Cardiac muscle cell (in vitro differentiated cells and primary cell): ENCODE measurements around the gene PTDSS2. TPM values are rescaled to one million over a fixed set of nuclear protein-coding genes. Genes with fewer than 3 reads are reported as not detected.

Experiments
- DNase-seq, 2 donors: peaks; one replicate each; pipeline versions ENCODE4 v3.0.0 to v3.0.0-alpha.2; 2010 to 2017; ENCODE audit warnings: low read depth in 1 of 2, low spot score in 1 of 2
- H3K27ac ChIP-seq: fragments of 200-600 bp; sonication (generic); 2 replicates; pipeline ENCODE4 v1.5.1; 2016
- H3K27me3 ChIP-seq: fragments of 200-600 bp; sonication (generic); 2 replicates; pipeline ENCODE4 v1.6.0; 2016; ENCODE audit warnings: control low read depth
- H3K36me3 ChIP-seq: fragments of 200-600 bp; sonication (generic); 2 replicates; pipeline ENCODE4 v1.5.1; 2016; ENCODE audit warnings: control low read depth
- H3K4me1 ChIP-seq: fragments of 200-600 bp; sonication (generic); 2 replicates; pipeline ENCODE4 v1.8.1; 2017; ENCODE audit warnings: low read depth, mild to moderate bottlenecking, mixed run types
- H3K4me3 ChIP-seq: fragments of 200-600 bp; sonication (generic); 2 replicates; pipeline ENCODE4 v1.5.1; 2016; ENCODE audit warnings: mild to moderate bottlenecking
- H3K9me3 ChIP-seq: fragments of 200-600 bp; sonication (generic); 2 replicates; pipeline ENCODE4 v1.5.1; 2017; ENCODE audit warnings: low read depth, mild to moderate bottlenecking, control low read depth
- CTCF ChIP-seq: IDR thresholded peaks from 2 replicates; pipeline ENCODE4 v1.5.1; 2012; ENCODE audit warnings: low read depth, mild to moderate bottlenecking, low read length
- polyA plus RNA-seq: library from polyadenylated mRNA; unstranded; fragments of >200 nt; fragmentation: Nextera tagmentation; extraction: Ambion mirVana; gene quantifications from 2 replicates; pipeline ENCODE4 v1.2.1, GENCODE V29; 2016
- total RNA-seq: library from RNA; depleted of rRNA; stranded (reverse); fragments of >200 nt; gene quantifications from 2 replicates; pipeline ENCODE4 v1.2.3, GENCODE V29; 2016

Gene PTDSS2
- total and polyA plus RNA-seq, 2 experiments from 2014 or later, result 69.6 to 202 TPM

DNA sequence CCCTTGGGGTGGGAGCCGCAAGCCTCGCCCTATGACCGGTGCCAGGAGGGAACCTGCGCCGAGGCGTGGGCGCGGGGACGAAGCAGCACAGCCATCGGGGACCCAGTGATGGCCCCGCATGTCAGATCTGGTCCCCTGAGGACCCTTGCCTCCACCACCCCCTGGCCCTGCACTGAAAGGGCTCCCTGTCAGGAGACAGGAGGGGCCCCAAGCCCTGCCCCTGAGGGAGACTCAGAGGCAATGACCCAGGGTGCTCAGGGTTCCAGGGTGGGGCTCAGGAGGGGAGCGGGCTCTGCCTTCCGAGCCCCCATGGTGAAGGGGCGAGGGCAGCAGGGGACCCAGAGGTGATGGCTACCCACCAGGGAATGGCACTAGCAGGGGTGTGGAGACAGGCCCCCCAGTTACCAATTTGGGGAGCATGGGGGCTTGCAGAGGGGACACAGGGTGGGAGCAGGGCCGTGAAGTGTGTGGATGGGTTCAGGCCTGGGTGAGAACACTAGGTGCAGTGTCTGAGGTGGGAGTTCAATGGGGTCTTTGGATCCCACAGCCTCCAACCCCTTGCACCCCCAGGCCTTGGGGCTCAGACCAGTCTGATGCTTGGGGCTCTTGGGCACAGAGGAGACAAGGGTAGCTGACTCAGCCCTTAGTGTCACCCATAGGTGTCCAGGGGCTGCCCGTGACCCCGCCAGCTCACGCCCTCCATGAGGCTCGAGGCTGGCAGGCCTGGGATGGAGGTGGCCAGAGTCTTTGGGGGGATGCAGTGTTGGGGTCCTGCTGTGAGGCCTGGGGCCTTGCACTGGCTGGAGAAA, 87.7 kb downstream of the PTDSS2 start:
- Histone ChIP-seq H3K27me3 (no peaks in the 10 kb centered on the region), H3K4me1 (peaks cover 12% of the 10 kb centered on the region), H3K9me3 (no peaks in the 10 kb centered on the region), H3K27ac (no peak overlapping the region), H3K4me3 (peak overlapping the region; percentile 18), H3K36me3 (no peaks in the 10 kb centered on the region)
- DNase-seq, result no peak
- no peak for TF ChIP-seq CTCF

GRCh38 chr11:538431-539051, 88.5 kb downstream of the PTDSS2 start:
- H3K4me1 ChIP-seq, result peaks cover 12% of the 10 kb centered on the region
- no peak overlapping the region for H3K4me3 ChIP-seq
- no peak for TF ChIP-seq CTCF
- no peaks in the 10 kb centered on the region for H3K27me3 ChIP-seq
- DNase-seq, result no peak
- H3K9me3 ChIP-seq, result no peaks in the 10 kb centered on the region
- H3K27ac ChIP-seq, result no peak overlapping the region
- no peaks in the 10 kb centered on the region for H3K36me3 ChIP-seq

GRCh38 chr11:539971-540481, 89.9 kb downstream of the PTDSS2 start:
- Histone ChIP-seq H3K27me3 (no peaks in the 10 kb centered on the region), H3K27ac (no peak overlapping the region), H3K36me3 (no peaks in the 10 kb centered on the region), H3K4me1 (peaks cover 5% of the 10 kb centered on the region), H3K9me3 (no peaks in the 10 kb centered on the region), H3K4me3 (no peak overlapping the region)
- DNase-seq, result no peak
- TF ChIP-seq CTCF, result no peak

Other genes starting within 250 kb of the PTDSS2 start
- 26.8 and 30.6 TPM in 2 replicates for gene BET1L, start 242.9 kb upstream of the PTDSS2 start, total RNA-seq
- 44.9 and 62.0 TPM in 2 replicates for gene BET1L, start 242.9 kb upstream of the PTDSS2 start, polyA plus RNA-seq
- gene RIC8A, start 242.6 kb upstream of the PTDSS2 start, total RNA-seq, result 84.3 and 102 TPM in 2 replicates
- 75.6 and 81.5 TPM in 2 replicates for gene RIC8A, start 242.6 kb upstream of the PTDSS2 start, polyA plus RNA-seq
- gene SIRT3, start 213.9 kb upstream of the PTDSS2 start, total RNA-seq, result 44.9 and 53.6 TPM in 2 replicates
- 46.1 and 47.7 TPM in 2 replicates for gene SIRT3, start 213.9 kb upstream of the PTDSS2 start, polyA plus RNA-seq
- gene PSMD13, start 213.3 kb upstream of the PTDSS2 start, total RNA-seq, result 96.3 and 98.4 TPM in 2 replicates
- gene PSMD13, start 213.3 kb upstream of the PTDSS2 start, polyA plus RNA-seq, result 167 and 175 TPM in 2 replicates
- gene NLRP6, start 171.9 kb upstream of the PTDSS2 start, total RNA-seq, result not detected in 2 replicates
- gene NLRP6, start 171.9 kb upstream of the PTDSS2 start, polyA plus RNA-seq, result not detected in 2 replicates
- 29.9 and 88.7 TPM in 2 replicates for gene PGGHG, start 161.2 kb upstream of the PTDSS2 start, total RNA-seq
- 33.1 and 42.4 TPM in 2 replicates for gene PGGHG, start 161.2 kb upstream of the PTDSS2 start, polyA plus RNA-seq
- not detected in 2 replicates for gene IFITM5, start 150.8 kb upstream of the PTDSS2 start, total RNA-seq
- gene IFITM5, start 150.8 kb upstream of the PTDSS2 start, polyA plus RNA-seq, result 0.41 TPM in 1 of 2 replicates, not detected in the other
- 71.6 and 84.8 TPM in 2 replicates for gene IFITM2, start 142.5 kb upstream of the PTDSS2 start, total RNA-seq
- gene IFITM2, start 142.5 kb upstream of the PTDSS2 start, polyA plus RNA-seq, result 267 and 368 TPM in 2 replicates
- gene IFITM1, start 136.2 kb upstream of the PTDSS2 start, total RNA-seq, result 47.2 and 68.9 TPM in 2 replicates
- 74.3 and 154 TPM in 2 replicates for gene IFITM1, start 136.2 kb upstream of the PTDSS2 start, polyA plus RNA-seq
- gene IFITM3, start 129.4 kb upstream of the PTDSS2 start, total RNA-seq, result 108 and 137 TPM in 2 replicates
- gene IFITM3, start 129.4 kb upstream of the PTDSS2 start, polyA plus RNA-seq, result 498 and 585 TPM in 2 replicates
- gene B4GALNT4, start 80.8 kb upstream of the PTDSS2 start, total RNA-seq, result 77.4 and 94.4 TPM in 2 replicates
- 35.8 and 44.1 TPM in 2 replicates for gene B4GALNT4, start 80.8 kb upstream of the PTDSS2 start, polyA plus RNA-seq
- 0.09 and 0.70 TPM in 2 replicates for gene PKP3, start 56.1 kb upstream of the PTDSS2 start, total RNA-seq
- gene PKP3, start 56.1 kb upstream of the PTDSS2 start, polyA plus RNA-seq, result 0.57 TPM in 1 of 2 replicates, not detected in the other
- 45.6 and 69.5 TPM in 2 replicates for gene SIGIRR, start 35.3 kb upstream of the PTDSS2 start, total RNA-seq
- gene SIGIRR, start 35.3 kb upstream of the PTDSS2 start, polyA plus RNA-seq, result 35.7 and 46.8 TPM in 2 replicates
- gene ANO9, start 8.3 kb upstream of the PTDSS2 start, total RNA-seq, result 0.51 TPM in 1 of 2 replicates, not detected in the other
- gene ANO9, start 8.3 kb upstream of the PTDSS2 start, polyA plus RNA-seq, result 0.23 and 1.2 TPM in 2 replicates
- gene RNH1, start 57.0 kb downstream of the PTDSS2 start, total RNA-seq, result 149 and 186 TPM in 2 replicates
- gene RNH1, start 57.0 kb downstream of the PTDSS2 start, polyA plus RNA-seq, result 157 and 176 TPM in 2 replicates
- gene HRAS, start 85.3 kb downstream of the PTDSS2 start, total RNA-seq, result 49.6 and 63.1 TPM in 2 replicates
- 60.0 and 97.8 TPM in 2 replicates for gene HRAS, start 85.3 kb downstream of the PTDSS2 start, polyA plus RNA-seq
- gene LRRC56, start 87.2 kb downstream of the PTDSS2 start, total RNA-seq, result 2.6 and 4.5 TPM in 2 replicates
- 2.5 and 3.4 TPM in 2 replicates for gene LRRC56, start 87.2 kb downstream of the PTDSS2 start, polyA plus RNA-seq
- 12.3 and 21.1 TPM in 2 replicates for gene LMNTD2, start 110.5 kb downstream of the PTDSS2 start, total RNA-seq
- 18.4 and 18.8 TPM in 2 replicates for gene LMNTD2, start 110.5 kb downstream of the PTDSS2 start, polyA plus RNA-seq
- gene RASSF7, start 110.7 kb downstream of the PTDSS2 start, total RNA-seq, result 47.8 and 49.5 TPM in 2 replicates
- 49.6 and 66.7 TPM in 2 replicates for gene RASSF7, start 110.7 kb downstream of the PTDSS2 start, polyA plus RNA-seq
- gene PHRF1, start 126.2 kb downstream of the PTDSS2 start, total RNA-seq, result 36.4 and 48.0 TPM in 2 replicates
- 17.8 and 22.8 TPM in 2 replicates for gene PHRF1, start 126.2 kb downstream of the PTDSS2 start, polyA plus RNA-seq
- 17.7 and 24.7 TPM in 2 replicates for gene IRF7, start 165.7 kb downstream of the PTDSS2 start, total RNA-seq
- 13.0 and 17.0 TPM in 2 replicates for gene IRF7, start 165.7 kb downstream of the PTDSS2 start, polyA plus RNA-seq
- gene CDHR5, start 174.7 kb downstream of the PTDSS2 start, total RNA-seq, result 0.18 TPM in 1 of 2 replicates, not detected in the other
- 0.27 and 0.60 TPM in 2 replicates for gene CDHR5, start 174.7 kb downstream of the PTDSS2 start, polyA plus RNA-seq
- gene SCT, start 176.9 kb downstream of the PTDSS2 start, total RNA-seq, result 4.3 and 4.4 TPM in 2 replicates
- gene SCT, start 176.9 kb downstream of the PTDSS2 start, polyA plus RNA-seq, result 8.9 and 18.8 TPM in 2 replicates
- 0.60 and 1.2 TPM in 2 replicates for gene DRD4, start 187.0 kb downstream of the PTDSS2 start, total RNA-seq
- 0.75 and 2.2 TPM in 2 replicates for gene DRD4, start 187.0 kb downstream of the PTDSS2 start, polyA plus RNA-seq
- gene DEAF1, start 244.9 kb downstream of the PTDSS2 start, total RNA-seq, result 80.0 and 90.0 TPM in 2 replicates
- gene DEAF1, start 244.9 kb downstream of the PTDSS2 start, polyA plus RNA-seq, result 88.6 and 124 TPM in 2 replicates
- 53.4 and 70.5 TPM in 2 replicates for gene TMEM80, start 245.5 kb downstream of the PTDSS2 start, total RNA-seq
- gene TMEM80, start 245.5 kb downstream of the PTDSS2 start, polyA plus RNA-seq, result 72.3 and 93.5 TPM in 2 replicates